SKM-1 treated with dmso at 0.1 percent for 144 hours (cell line): ENCODE measurements around the gene LRPAP1.
"Not testable (repeated sequence)": the region's sequence is repeated elsewhere in the genome, so short reads cannot be mapped to it uniquely, and the experiment has no call there.

ENCODE experiments used
- DNase-seq: peaks from one replicate; lab custom pipeline; 2025; ENCODE audit not compliant: unreplicated experiment; lab: John Stamatoyannopoulos, UW

The LRPAP1 gene

DNA sequence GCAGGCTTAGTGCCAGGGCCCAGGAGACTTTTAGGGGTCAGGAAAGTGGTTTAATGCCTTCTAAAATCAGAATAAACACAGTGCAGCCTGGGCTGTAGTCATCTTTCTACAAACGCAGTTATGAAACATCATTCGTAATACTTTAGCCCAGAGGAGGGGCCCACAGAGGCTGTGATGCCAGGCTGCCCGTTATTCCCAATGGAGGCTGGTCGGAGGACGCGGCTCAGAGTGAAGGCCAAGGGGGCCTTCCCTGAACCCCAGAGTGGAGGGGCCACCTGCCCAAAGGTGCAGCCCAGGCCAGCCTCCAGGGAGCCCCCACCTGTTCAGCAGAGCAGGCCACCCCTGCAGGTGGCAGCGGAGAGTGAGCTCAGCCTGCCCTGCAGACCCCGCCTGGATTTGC, 29.9 kb upstream of the LRPAP1 start:
- not testable (repeated sequence) for DNase-seq

DNA sequence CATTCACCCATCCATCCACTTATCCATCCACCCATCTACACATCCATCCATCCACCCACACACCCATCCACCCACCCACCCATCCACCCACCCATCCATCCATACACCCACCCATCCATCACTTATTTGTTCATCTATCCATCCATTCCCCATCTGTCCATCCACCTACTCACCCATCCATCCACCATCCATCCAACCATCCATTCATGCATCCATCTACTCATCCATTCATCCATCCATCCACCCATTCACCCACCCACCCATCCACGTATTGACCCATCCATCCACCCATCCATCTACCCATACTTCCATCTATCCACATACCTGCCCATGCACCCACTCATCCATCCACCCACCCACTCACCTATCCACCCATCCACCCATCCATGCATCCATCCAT, 28.2 kb upstream of the LRPAP1 start:
- DNase-seq: not testable (repeated sequence)

DNA sequence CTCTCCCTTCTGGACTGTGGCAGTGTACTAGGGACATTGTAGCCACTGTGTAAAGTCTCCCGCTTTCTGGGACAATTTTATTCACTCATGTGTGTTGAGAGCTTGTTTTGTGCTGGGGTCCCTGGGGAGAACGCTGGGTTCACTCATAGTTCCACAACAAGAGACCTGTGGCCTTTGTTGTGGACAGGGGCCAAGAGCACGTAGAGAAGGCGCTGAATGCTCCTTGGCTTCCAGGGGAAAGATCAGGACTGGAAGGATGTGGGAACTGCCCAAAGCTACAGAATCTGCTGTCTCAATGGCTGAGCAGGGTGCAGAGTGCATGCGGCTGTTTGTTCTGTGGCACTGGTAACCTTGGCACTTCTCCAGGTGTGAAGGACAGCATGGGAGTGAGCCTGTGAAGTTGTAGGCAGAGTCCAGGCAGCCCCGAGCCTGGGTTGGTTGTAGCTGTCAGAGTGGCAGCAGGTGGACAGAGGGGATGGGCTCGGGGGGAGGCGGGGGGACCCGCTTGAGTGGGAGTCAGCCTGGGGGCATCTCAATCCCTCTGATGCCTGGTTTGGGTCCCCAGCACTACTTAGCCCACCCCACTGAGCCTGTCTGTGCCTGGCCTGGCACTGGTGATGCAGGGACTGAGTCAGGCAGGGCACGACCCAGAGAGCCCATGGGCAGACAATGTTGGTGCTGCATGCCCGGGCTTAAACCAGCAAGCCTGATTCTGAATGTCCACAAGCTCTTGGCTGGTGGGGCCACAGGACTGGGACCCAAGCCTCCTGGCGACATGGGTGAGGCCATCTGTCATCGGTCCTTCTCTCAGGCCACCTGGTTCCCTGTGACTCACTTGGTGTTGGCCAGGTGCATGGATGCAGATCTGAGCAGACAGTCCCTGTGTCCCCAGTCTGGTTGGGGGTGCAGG, 27.4 kb upstream of the LRPAP1 start:
- DNase-seq: not testable (repeated sequence)

DNA sequence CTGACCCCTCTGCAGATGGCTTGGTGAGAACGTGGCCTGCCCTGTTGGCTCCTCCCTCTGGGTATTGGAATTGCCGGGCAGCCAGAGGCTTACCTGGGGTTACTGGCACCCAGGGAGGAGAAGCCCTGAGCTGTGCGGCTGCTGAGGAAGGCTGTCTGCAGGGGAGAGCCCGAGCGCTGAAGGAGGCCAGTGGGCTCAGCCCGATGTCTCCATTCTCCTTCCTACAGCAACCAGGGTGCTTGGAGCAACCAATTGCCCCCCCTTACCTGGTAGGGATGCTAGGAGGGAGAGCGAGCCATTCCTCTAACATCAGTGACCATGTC, 26.3 kb upstream of the LRPAP1 start:
- DNase-seq: not testable (repeated sequence)

DNA sequence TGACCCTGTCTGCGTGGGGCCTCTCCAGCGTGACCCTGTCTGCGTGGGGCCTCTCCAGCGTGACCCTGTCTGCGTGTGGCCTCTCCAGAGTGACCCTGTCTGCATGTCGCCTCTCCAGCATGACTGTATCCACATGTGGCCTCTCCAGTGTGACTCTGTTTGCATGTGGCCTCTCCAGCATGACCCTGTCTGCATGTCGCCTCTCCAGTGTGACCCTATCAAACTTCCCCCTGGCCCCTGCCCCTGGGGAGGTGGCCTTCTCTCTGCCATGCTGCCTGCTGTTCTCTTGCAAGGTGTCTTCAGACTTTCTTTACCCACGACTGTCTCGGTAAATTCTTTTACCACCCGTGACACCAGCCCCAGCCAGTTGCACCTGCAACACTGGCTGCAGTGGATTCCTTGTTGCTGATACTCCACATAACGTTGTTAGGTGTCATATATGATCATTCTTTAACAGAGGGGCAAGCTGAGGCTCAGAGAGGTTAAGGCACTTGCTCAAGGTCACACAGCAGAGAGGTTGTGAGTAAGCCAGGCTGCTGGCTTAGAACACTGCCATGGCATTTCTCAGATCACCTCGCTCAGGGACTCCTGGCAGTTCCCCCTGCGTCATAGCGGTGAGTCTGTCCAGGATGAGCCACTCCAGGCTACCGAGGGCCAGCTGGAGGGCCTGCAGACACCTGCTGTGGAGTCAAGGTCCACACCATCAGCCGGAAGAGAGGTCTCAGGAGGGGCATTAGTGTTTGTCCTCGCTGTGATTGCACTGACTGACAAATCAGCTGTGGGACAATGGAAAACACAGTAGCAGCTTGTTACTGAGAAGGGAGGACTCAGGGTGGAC, 25.7 kb upstream of the LRPAP1 start:
- not testable (repeated sequence) for DNase-seq

DNA sequence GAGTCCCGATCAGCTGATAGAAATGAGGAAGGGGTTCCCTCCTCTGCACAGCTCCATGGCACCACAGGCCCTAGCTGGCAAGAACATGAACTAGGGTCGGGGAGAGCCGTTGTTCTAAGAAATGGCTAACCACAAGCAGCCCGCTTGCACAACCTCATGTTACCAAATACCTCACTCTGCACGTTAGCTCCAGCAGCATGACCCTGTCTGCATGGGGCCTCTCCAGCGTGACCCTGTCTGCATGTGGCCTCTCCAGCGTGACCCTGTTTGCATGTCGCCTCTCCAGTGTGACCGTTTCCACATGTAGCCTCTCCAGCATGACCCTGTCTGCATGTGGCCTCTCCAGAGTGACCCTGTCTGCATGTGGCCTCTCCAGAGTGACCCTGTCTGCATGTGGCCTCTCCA, 24.9 kb upstream of the LRPAP1 start:
- DNase-seq: peak; percentile 99

DNA sequence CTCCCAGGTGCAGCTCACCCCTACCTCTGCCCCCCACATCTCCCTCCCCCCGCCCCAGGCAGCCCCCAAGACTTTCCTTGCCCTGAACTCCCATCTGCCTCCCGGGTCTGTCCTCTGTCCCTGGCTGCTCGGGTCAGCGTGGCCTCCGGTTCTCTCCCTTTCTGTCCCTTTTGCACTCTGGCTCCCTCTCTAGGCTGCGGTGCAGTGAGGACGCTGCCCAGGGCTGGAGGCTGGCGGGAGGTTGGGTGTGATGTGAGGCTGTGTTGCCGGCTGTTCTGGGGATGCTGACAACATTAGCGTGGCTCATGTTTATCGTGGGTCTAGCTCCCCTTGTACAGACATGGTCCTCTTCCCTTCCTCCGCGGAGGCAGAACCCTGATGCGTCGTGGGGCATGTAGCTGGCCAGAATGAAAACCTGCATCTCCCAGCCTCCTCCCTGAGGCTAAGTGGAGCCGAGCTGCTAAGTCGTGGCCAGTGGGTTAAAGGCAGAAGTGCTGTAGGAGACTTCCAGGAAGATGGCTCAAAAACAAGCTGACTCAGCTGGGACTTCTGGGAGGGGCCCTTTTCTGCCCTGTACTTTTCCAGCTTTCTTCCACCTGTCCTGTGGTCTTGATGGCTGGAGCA, 24.1 kb upstream of the LRPAP1 start:
- peak; percentile 48 for DNase-seq

DNA sequence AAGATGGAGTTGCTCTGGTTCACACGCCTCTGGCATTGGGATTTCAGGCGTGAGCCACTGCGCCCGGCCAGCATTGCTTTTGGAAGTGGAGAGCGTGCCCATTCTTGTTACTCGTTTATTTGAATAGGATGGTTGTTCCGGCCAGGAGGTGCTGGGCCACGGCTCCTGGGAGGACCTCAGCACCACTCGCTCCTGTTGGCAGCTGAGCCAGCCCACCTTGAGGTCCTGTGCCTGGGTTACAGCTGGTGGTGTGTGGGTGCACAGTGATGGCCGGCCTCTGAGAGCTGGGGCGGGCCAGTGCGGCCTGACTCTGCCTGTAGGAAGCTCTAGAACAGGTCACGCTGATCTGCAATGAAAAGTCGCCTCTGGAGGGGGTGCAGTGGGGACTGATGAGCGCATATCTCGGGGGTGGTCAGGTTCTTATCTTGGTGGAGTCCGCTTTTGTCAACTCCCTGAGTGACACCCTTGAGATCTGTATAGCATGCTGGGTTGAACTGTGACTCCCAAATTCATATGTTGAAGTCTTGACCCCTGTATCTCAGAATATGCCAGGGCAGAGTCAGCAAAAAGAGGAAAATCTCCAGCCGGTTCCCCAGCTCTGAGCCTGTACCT, 23.3 kb upstream of the LRPAP1 start:
- DNase-seq: not testable (repeated sequence)

DNA sequence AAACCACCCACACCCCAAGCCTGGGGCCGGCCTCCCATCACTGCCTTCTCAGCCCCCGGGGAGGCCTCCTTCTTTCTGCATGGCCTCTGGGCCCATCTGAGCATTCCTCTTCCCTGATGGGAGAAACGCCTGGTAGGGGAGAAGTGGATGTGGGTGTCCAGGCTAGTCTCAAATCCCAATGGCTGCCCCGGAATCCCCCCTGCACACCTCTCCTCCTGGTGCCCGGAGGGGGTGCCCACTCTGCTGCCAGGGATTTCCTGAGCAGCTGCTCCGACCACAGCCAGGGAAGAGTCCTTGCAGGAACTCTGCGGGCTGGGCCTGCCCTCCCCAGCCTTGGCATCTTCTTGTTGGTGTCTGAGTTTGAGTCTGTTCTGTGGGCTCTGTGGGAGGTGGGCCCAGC, 19.1 kb upstream of the LRPAP1 start:
- DNase-seq: not testable (repeated sequence)

DNA sequence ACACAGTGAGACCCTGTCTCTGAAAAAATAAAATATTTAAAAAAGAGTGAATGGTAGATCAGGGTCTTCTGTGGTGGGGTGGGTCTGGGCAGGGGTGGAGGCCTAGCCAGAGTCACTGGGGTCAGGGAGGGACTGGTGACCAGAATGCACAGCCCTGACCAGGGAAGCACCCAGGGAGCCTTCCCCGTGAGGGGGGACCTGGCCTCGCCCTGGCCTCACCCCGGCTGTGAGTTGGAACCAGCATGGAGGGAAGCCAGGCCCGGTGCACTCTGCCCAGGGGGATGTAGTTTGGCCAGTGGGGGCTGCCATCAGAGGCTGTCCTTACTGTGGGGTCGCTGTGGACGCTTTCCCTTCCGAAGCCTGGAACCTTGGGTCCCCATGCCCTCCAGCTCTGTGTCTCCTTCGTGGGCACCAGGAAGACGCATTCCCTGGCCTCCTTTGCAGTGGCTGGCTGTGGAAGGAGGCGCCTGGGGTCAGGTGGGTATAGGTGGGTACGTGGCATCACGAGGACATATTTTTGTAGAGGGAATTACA, 18.6 kb upstream of the LRPAP1 start:
- DNase-seq: not testable (repeated sequence)

DNA sequence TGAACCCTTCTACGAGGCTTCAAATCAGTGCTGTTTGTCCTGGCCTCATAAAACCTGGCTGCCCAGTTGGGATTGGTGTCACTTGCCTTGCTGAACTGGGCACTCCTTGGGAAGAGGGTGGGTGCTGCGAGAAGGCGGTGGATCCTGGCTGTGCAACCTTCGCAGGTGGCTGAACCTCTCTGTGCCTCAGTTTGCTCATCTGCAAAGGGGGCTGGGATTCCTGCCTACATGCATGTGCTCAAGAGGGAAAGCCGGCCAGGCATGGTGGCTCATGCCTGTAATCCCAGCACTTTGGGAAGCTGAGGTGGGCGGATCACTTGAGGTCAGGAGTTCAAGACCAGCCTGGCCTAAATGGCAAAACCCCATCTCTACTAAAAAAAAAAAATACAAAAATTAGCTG, 17.8 kb upstream of the LRPAP1 start:
- DNase-seq: not testable (repeated sequence)

DNA sequence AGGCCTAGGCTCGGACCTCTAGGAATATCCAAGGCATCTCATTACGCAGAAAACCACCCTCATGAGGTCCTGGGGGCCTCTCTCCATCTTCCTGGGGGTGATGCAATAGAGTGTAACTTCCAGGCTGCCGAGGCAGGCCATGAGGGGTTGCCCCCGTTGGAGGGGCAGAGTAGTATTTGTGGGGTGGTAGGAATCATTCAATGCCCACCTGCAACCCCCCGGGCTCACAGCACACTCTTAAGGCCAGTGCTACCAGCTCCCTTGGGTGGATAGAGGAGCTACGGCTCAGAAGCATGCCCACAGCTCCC, 17.4 kb upstream of the LRPAP1 start:
- not testable (repeated sequence) for DNase-seq

DNA sequence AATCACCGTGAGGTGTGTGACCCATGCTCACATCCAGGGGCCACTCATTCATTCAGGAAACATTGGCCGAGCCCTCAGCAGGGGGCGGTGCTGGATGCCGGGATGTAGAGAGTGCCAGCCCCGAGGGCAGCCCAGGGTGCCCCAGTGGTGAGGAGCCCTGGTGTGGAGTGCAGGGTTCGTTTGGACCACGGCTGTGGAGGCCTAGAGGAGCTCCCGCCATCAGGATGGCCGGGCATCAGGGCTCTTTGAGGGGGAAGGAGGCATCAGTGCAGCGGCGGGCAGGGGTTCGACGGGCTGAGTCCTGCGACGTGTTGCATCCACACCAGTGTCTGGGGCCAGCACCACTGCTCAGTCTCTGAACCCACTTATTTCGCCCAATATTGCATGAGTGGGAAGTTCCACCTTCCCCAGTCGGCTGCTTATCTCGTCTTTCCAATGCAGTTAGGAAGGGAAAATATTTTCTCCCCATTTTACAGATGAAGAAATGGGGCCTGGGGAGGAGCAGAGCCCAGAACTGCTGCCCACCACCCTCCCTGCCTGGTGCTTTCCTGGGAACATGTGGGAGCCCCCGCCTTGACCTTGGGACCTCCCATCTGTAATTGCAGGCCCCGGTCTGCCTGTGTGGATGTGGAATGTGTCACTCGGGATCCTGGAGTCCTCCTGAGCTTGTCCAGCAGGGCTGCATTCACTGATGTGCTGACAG, 16.9 kb upstream of the LRPAP1 start:
- DNase-seq: not testable (repeated sequence)

DNA sequence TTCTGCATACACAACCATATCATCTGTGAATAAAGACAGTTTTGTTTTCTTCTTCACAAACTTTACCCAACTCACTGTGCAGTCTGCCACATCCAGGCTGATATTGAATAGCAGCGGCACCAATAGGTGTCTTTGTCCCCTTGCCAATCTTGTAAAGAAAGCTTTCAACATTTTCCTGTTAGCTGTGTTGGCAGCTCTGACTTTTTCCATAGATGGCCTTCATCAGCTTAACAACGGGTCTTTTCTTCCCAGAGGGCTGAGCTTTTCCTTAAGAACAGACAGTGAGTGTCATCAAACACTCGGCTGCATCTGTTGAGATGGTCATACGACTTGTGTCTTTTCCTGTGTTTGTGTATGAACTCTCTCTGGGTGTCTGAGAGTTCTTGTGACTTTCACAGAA, 14.5 kb upstream of the LRPAP1 start:
- DNase-seq: not testable (repeated sequence)

DNA sequence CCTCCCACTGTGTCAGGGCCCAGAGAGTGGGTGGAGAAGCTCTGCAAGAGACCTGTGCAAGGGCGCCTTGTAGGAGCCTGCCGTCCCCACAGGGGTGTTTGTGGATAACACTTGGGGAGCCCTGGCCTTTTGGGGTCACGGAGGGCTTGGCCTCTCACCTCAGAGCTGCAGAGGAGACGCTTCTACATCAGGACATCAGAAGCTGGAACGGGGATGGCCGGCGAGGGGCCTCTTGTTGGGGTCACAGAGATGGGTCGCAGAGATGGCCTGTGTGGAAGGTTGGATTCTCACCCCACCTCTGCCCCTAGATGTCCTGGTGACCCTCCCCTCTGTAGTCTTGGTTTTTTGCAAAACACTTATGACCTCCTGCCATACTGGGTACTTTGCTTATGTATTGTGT, 13.1 kb upstream of the LRPAP1 start:
- not testable (repeated sequence) for DNase-seq

DNA sequence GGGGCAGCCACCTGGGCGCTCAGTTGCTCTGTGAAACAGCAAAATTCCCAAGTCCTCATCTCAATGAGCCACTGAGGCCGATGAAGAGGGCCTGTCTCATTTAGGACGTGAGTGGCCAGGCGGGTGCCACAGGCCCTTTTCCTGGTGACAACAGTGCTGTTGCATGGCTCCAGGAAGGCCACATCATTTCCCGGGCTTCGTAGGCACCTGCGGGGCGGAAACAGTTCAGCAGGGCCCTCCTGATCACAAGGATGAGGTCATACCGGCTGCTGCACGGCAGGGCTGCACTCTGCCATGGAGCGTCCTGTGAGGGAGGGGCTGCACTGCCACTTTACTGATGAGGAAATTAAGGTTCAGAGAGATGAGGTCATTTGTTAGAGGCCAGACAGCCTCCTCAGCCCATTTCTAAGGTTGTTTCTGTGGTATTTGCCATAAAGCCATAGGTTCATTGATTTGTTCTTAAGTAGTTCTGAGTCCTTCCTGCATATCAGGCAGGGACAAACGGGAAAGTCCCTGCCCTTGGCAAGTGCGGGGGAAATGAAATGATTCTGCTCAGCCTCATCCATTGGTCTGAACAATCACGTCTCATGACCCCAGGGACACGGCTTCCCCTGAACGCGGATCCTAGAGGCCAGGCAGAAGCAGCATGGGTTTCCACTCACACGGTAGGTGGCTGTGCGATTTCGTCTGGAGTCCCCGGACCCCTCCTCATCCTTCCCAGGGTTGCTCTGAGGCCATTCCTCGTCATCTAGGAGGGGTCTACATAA, 12.2 kb upstream of the LRPAP1 start:
- DNase-seq: not testable (repeated sequence)

DNA sequence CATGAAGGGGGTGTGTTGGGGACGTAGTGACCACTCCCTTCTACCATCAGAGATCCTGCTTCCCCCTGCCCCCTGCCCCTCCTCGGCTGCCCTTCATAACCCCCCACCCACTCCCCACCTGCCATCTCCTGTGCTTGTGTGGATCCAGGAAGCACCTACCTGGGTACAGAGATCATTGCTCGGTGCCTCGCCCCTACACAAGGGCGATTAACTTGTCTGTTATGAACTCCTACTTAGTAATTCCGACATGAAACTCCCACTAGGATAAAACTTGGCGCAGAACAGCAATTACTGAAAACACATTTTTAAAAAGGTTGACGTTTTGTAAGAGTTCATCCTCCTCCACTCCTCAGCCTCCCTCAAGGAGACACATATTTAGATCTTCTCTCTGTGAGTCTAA, 11.2 kb upstream of the LRPAP1 start:
- DNase-seq: not testable (repeated sequence)

DNA sequence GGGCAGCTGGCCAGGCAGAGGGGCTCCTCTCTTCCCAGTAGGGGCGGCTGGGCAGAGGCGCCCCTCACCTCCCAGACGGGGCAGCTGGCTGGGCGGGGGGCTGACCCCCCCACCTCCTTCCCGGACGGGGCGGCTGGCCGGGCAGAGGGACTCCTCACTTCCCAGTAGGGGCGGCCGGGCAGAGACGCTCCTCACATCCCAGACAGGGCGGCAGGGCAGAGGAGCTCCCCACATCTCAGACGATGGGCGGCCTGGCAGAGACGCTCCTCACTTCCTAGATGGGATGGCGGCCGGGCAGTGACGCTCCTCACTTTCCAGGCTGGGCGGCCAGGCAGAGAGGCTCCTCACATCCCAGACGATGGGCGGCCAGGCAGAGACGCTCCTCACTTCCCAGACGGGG, 6.7 kb upstream of the LRPAP1 start:
- DNase-seq: not testable (repeated sequence)

DNA sequence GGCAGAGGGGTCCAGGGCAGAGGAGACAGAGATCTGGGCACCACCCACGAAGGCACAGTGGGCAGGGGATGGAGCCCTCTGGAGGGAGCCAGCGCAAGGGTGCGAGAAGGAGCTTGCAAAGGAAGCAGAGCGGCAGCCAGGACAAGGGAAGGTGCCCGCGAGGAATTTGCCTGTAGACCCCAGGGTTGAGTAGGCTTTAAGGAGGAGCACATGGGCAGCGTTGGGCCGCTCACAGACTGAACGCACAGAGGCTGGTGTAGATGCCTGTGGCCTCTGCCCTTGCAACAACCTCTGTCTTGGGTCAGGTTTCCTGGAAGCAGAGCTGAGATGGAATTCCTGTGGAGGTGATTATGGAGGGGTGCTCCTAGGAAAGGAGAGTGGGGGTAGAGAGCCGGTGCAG, 3.6 kb upstream of the LRPAP1 start:
- DNase-seq: not testable (repeated sequence)

DNA sequence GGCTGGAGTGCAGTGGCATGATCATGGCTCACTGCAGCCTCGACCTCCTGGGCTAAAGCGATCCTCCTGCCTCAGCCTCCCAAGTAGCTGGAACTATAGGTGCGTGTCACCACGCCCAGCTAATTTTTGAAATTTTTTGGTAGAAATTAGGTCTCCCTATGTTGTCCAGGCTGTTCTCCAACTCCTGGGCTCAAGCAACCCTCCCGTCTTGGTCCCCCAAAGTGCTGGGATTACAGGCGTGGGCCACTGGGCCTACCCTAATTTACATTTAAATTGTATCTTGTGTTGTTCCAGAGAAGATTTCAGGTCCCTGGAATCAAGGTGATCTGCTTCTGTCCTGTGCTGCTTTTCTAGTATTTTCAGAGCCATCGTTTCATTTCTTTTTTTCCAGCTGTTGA, 1.2 kb upstream of the LRPAP1 start:
- DNase-seq: no peak
